HG03139 (cell line): ENCODE data around the gene TAS2R10.

Source experiments
- ATAC-seq: cut with Tn5 transposase; IDR thresholded peaks from one replicate; pipeline ENCODE4 v1.9.1; 2021; ENCODE audit not compliant: unreplicated experiment

Gene TAS2R10

DNA sequence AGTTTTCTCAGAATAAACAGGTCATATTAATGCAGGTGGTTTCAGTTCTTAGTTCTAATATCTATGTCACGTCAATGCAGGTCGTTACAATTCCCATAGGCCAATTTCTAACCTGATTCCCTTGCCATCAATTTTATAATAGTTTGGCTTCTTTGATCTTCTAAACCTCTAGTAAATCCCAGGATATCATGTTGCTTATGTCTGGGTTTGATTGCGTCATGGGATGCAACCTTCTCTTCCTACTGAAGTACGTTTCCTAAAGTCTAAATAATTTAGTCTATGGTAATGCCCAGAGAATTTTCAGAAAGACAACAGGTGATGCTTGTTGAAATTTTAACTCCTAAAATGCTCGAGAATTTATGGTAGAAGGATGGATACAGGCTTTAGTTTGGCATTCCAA is 42.9 kb downstream of the TAS2R10 start:
- no peak for ATAC-seq

DNA sequence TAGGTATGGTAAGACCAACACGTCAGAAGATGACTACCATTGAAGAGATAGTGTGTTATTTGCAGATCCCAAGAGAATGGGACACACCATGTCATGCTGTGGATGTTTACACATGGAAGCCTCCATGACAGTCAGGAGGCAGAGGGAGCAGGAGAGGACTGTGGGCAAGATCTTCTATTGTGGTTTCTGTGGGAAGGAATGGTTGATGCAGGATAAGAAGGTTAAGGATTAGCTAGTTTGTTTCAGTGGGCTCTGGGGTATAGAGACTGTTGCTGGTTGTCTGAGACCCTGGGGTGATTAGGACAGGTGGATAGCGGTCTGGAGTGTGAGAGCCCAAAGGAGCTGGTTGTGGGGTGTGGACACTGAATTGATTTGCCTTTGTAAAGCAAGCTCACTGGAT is 47.1 kb downstream of the TAS2R10 start:
- ATAC-seq = no peak
